Erythroblast (primary cell): ENCODE measurements around the gene SAT2.

Experiments
- GATA1 ChIP-seq: IDR thresholded peaks from 2 replicates; pipeline ENCODE4 v1.6.1; 2011; ENCODE audit warnings: low read depth, mild to moderate bottlenecking, control low read depth, low read length, moderate library complexity
- POLR2A ChIP-seq: IDR thresholded peaks from 2 replicates; pipeline ENCODE4 v1.6.1; 2011; ENCODE audit warnings: mild to moderate bottlenecking, low read length

DNA sequence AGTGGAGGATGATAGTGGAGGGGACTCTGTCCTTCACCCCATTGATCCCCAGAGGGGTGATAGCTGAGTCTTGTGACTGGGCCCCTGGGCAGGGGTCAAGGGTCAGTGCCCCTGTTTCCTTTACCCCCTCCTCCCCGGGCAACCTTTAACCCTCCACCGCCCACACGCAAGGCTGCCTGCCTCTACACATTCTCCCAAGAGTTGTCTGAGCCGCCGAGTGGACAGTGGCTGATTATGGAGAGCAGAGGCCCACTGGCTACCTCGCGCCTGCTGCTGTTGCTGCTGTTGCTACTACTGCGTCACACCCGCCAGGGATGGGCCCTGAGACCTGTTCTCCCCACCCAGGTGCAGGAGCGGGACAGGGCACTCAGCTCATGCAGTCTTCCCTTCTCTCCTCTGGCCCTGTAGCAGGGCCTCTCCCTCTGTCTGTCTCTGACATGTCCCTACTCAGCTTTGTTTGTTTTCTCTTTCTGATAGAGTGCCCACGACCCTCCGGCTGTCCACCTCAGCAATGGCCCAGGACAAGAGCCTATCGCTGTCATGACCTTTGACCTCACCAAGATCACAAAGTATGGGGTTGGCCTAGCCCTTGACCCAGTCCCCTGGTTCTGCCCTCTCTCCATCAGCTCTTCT, 2.4 kb upstream of the SAT2 start, which contains the start of gene SHBG:
- TF ChIP-seq POLR2A: no peak
- TF ChIP-seq GATA1: no peak
